GM19351 (cell line): ENCODE results near the gene OGFR.

Source experiments
- ATAC-seq: cut with Tn5 transposase; IDR thresholded peaks from one replicate; pipeline ENCODE4 v1.9.1; 2021; ENCODE audit warnings: mild to moderate bottlenecking, moderate library complexity; ENCODE audit not compliant: unreplicated experiment

The OGFR gene

GRCh38 chr20:62782149-62782892, 22.3 kb upstream of the OGFR start:
- no peak for ATAC-seq

DNA sequence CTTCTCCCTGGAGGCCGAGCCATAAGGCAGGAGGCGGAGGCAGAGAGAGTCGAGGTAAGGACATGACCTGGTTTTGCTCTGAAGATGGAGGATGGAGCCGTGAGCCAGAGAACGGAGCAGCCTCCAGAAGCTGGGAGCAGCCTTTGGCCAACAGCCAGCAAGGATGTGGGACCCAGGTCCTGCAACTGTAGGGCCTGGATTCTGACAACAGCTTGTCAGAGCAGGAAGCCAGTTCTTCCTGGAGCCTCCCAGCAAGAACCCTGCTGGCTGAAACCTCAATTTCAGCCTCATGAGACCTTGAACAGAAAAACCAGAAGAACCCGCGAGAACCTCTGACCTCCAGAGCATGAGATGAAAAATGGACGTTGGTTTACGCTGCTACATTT, 21.7 kb upstream of the OGFR start:
- ATAC-seq: no peak

DNA sequence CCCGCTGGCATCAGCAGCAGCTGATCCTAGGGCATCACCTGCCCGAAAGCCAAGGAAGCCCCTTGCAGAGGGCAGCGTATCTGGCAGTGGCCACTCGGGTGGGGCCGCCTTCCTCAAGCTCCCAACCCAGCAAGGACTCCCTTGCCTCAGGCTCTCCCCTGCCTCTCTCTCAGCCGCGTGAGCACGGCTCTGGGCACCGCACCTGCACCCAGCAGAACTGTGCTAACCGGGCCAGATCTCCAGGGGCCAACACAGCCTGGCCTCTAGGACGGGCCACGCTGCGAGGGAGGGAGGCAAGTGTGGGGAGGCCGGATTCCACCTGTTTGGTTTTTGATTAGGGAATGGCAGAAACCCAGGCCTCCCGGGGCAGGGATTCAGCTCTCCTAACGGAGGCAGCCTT, 20.1 kb upstream of the OGFR start:
- ATAC-seq: no peak

DNA sequence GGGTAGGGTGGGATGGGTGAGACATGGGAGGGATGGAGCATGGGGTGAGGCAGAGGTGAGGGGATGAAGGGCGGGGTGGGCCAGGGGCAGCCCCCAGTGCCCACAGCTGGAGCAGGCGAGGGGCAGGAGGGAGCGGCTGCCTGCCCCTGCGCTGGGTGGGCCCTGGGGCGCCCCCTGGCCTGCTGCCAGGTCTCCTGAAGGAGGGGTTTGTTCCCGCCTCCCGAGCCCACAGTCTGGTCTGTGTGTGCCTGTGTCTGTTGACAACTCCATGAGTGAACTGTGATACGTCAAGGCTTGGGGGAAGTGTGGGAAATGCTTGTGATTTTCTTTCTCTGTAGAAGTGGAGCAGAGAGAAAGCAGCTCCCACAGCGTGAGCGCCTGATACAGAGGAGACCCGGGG, 19.2 kb upstream of the OGFR start:
- no peak for ATAC-seq

- no peak for ATAC-seq
Measured at GRCh38 chr20:62786157-62786556, 18.5 kb upstream of the OGFR start.

DNA sequence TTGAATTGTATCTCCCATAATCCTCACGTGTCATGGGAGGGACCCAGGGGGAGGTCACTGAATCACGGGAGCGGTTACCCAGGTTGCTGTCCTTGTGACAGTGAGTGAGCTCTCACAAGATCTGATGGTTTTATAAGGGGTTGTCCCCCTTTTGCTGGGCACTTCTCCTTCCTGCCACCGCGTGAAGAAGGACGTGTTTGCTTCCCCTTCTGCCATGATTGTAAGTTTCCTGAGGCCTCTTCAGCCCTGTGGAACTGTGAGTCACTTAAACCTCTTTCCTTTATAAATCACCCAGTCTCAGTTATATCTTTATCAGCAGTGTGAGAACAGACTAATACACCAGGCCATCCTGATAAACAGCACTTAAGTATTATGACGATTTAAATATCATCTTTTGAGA, 17.3 kb upstream of the OGFR start:
- ATAC-seq: no peak

- ATAC-seq: no peak
Measured at GRCh38 chr20:62787866-62788265, 16.8 kb upstream of the OGFR start.

DNA sequence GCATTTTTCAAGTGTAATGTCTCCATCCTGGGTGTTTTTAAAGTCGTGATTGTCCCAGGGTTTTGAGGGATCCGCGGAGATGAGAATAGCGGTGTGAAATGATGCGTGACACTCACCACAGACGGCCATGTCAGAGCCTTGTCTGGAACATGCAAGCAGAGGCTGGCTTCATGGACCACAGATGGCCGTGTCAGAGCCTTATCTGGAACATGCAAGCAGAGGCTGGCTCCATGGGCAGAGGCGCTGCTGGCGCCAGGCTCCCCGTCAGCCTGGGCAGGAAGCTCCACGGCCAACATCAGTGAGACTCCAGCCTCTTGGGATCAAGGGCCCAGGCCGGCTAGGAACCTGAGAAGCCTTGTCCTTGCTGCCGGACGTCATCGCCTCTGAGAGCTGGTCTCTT, 16.0 kb upstream of the OGFR start:
- no peak for ATAC-seq

GRCh38 chr20:62790075-62790474, 14.6 kb upstream of the OGFR start:
- ATAC-seq: no peak

DNA sequence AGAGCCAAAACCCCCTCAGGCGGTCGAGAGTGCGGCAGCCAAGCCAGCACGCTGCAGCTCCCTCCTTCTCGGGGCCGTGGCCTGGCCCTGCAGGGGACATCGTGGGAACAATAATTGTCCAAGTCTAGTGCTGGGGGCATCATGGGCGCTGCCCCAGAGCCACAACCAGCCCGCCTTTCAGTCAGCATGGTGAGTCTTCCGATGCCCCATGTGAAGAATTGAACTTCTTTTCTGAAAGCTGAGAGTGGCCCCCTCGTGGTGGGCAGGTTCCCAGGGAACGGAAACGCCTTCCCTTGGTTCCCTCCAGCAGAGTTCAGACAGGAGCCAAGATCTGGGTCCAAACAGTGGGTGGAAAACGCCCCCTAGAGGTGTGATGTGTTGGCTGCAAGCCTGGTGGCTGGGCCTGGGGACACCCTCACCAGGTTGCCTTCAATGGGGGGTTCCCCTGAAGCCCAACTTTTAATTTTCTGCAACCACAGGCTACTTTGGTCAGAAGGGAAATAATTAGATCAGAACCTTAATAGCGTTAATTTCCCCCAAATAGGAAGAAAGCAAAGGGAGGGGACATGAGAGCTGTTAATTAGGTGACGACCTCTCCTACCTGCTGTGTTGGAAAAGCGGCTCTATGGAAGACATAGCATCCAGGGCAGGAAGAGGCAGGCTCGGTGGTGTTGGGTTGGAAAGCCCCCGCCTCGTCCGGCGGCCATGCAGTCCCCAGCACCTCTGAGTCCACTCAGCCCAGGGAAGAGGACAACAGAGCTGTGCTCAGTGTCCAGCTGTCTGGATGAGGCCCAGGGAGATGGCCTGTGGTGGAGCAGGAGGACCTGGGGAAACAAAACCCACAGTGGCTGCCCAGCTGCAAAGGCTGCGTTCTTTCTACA, 13.1 kb upstream of the OGFR start:
- ATAC-seq: no peak

- no peak for ATAC-seq
Measured at GRCh38 chr20:62792182-62792939, 12.3 kb upstream of the OGFR start.

DNA sequence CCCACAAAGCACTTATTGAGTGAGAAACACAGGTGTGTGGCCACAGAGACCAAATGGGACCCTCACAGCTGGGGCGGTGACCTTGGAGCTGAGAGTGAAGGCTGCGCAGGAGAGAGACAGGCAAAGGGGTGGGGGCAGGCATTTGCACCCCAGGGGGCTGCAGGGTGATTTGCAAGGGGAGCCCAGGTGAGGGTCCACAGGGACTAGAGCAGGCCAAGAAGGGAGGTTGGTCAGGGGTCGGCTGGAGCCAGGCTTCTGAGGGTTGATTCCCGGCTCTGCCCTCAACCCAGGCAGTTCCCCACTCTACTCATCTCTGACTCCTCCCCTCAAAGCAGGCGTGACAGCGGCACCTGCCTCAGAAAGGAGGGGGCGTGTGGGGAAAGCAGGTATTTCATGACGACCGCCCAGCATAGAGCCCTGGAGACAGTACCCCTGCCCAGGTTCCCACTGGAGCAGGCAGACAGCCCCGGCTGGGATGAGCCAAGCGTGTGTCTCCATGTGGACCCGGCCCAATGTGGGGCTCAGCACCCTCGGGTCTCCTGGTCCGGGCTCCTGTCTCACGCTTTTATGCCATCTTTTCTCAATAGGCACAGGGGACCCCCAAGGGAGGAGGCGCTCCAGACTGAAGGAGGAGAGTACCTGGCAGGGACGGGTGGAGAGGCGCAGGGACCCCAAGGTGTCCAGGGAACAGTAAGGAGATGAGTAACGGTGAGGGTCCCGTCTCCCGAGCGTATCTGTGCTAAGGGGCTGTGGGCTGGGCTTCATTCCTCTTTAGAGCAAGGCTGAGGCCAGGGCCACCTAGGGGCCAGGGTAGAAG, 11.5 kb upstream of the OGFR start:
- ATAC-seq: no peak

DNA sequence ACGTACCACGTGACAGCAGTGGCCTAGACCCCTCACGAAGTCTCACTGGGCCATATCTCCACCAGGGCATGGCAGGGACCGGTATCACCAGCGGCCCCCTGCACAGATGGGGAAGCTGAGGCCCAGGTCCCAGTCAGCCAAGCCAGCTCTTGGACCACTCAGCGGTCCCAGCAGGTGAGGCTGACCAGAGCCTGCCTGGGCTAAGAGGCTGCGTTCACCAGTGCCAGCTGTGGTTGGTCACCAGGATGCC, 11.0 kb upstream of the OGFR start:
- ATAC-seq: peak; percentile 5

- peak; percentile 72 for ATAC-seq
Measured at GRCh38 chr20:62794007-62794724, 10.5 kb upstream of the OGFR start.

DNA sequence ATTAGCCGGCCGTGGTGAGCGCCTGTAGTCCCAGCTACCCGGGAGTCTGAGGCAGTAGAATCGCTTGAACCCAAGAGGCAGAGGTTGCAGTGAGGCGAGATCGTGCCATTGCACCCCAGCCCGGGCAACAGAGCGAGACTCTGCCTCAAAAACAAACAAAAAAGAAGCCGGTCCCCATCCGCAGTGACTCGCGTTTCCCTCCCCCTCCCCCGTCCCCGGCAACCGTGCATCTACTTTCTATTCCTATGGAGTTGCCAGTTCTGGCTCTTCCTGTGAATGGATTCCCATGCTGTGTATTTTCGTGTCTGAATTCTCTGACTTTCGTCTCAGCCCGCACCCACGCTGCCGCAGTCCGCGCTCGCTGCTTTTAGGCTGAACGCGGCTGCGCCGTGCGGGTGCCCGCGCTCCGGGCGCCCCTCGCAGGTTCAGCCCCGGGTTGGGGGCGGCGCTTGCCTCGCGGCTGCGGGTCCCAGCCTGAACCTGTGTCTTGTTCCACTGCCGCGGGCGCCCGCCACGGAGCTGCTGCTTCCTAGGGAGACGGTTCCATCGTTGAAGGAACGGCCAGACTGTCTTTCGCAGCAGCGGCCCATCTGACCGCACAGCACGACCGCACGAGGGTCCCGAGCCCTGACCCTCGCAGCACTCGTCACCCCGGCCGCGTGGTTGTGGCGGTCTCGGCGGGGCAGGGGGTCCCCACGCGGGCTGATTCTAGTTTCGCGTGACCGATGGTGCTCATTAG, 9.4 kb upstream of the OGFR start:
- ATAC-seq: no peak

DNA sequence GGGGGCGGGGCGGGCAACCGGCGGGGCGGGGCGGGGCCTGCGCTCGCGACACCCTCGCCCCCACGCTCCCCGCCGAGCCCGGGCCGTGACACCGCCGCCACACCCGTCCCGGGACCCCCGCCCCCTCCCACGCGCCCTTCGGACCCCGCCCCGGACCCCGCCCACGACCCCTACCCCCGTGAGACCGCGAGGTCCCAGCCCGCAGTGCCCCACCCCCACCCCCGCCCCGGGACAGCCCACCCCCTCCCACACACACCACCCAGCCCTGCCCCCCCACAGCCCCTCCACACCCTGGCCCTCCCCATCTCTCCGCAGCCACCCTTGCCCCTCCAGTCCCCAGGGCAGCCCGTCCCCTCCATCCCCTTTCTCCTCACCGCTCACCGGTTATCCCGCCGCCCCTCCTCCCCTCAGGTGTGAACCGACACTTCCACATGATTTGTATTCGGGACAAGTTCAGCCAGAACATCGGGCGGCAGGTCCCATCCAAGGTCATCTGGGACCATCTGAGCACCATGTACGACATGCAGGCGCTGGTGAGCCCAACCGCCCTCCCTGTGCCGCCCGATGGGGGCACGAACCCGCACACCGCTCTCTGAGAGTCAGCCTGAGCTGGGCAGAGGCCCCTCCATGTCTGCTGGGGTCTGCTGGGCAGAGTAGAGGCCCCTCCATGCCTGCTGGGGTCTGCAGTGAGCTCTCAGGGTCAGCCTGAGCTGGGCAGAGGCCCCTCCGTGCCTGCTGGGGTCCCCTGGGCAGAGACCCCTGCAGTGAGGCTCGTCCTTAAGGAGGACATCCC, 7.7 kb upstream of the OGFR start:
- peak; percentile 6 for ATAC-seq

- ATAC-seq: no peak
Measured at GRCh38 chr20:62797671-62798532, 6.7 kb upstream of the OGFR start.

DNA sequence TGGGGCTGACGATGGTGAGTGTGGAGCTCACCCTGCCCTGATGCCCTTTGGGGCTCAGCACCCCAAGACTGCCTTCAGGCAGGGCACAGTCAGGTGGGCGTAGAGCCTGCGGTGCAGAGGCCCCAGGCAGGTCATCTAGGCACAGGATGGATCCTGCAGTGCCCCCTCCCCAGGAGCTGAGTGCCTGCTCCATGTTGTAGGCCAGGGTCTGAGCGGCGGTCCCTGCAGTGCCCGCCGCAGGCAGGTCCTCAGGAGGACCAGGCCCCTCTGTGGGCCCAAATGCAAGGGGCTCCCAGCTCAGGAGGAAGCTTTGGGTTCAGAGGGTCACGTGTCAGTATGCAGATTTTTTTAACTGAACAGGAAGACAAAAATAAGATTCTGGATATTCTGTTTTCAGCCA, 5.6 kb upstream of the OGFR start:
- ATAC-seq: no peak
